ENCODE data around the gene BEND6. TPM values are rescaled to one million over a fixed set of nuclear protein-coding genes. Genes with fewer than 3 reads are reported as not detected.

BEND6 gene
- total and polyA plus RNA-seq, 2 of the 13 experiments (the other 11 are each of a cell fraction or from before 2014, with no cell fraction given): 0.20 to 0.21 TPM

- TF ChIP-seq EZH2 (conservative IDR thresholded peaks at IDR 0.05; ENCODE audit: low read depth, low read length): no peak
- TF ChIP-seq NFIC (IDR thresholded peaks at IDR 0.05; ENCODE audit: low read length): no peak
- no peak for TF ChIP-seq KLF15 (CRISPR knock-in tag; IDR thresholded peaks at IDR 0.05; ENCODE audit: borderline replicate concordance)
- TF ChIP-seq ZNF605 (CRISPR knock-in tag; IDR thresholded peaks at IDR 0.05): 0 out of 2 replicates have a peak, but pooled peaks have one; percentile 70
- TF ChIP-seq PATZ1 (CRISPR knock-in tag; IDR thresholded peaks at IDR 0.05): peak; percentile 75
- TF ChIP-seq HIVEP1 (CRISPR knock-in tag; IDR thresholded peaks at IDR 0.05): peak; percentile 82
- TF ChIP-seq ARHGAP35 (CRISPR knock-in tag; IDR thresholded peaks at IDR 0.05; ENCODE audit: borderline replicate concordance): no peak
- TF ChIP-seq TSC22D2 (CRISPR knock-in tag; IDR thresholded peaks at IDR 0.05; ENCODE audit: borderline replicate concordance): peak; percentile 54; the same call in 1 of the 2 replicates
- no peak; the same call in 1 of the 2 replicates for TF ChIP-seq SMC3 (IDR thresholded peaks at IDR 0.05; ENCODE audit: low read length)
- TF ChIP-seq ZMYM4 (CRISPR knock-in tag; IDR thresholded peaks at IDR 0.05): peak; percentile 90
- no peak for TF ChIP-seq ZNF333 (CRISPR knock-in tag; IDR thresholded peaks at IDR 0.05; ENCODE audit: borderline replicate concordance)
- TF ChIP-seq SMAD9 (CRISPR knock-in tag; IDR thresholded peaks at IDR 0.05): no peak
- TF ChIP-seq ATF4 (CRISPR knock-in tag; IDR thresholded peaks at IDR 0.05): peak in 1 of 2 experiments; percentile 86; a peak in 2 of 4 replicates
- TF ChIP-seq ZNF646 (CRISPR knock-in tag; IDR thresholded peaks at IDR 0.05): no peak
- no peak for TF ChIP-seq SUZ12 (IDR thresholded peaks at IDR 0.05; ENCODE audit: low read depth, low read length)
- no peak; the same call in 1 of the 2 replicates for TF ChIP-seq EEA1 (CRISPR knock-in tag; IDR thresholded peaks at IDR 0.05; ENCODE audit: borderline replicate concordance)
- TF ChIP-seq YEATS4 (CRISPR knock-in tag; IDR thresholded peaks at IDR 0.05; ENCODE audit: borderline replicate concordance): no peak
Observed at GRCh38 chr6:56955171-56956155, 556 bp downstream of the BEND6 start (continued).
